ENCODE measurements around the gene LONP1.

The LONP1 gene

DNA sequence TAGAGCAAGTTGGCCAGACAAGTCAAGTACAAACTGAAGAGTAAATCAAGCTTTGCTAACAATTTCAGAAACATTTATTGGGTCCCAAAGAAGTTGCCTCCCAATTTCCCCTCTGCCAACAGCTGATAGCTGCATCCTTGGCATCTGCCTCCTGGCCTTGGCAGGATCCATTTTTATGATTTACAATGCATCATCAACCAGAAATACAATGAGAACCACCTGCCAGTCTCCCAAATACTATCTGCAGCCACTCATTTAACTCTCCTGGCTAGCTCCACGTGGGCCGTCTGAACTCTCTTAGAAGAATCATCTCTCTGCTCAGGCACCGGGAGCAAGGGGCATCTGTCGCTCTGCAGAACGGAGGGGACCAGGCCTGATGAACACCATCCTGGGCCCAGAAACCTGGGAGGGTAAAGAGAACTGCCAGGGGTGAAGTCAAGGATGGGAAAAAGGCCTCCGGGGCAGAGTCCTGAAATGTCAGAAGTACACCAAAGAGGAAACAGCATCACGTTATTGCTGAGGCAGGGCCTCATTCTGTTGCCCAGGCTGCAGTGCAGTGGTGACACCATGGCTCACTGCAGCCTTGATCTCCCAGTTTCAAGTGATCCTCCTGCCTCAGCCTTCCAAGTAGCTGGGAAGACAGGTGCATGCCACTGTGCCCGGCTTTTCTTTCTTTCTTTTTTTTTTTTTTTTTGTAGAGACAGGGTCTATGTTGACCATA is 2.6 kb downstream of the LONP1 start:
- Histone ChIP-seq H3K27ac (ENCODE audit: low read depth, low read length) (no peak overlapping the region), H3F3A (ENCODE audit: control insufficient read depth, insufficient read depth) (no peaks in the 10 kb centered on the region), H3K9me3 (ENCODE audit: control insufficient read depth, insufficient read depth, low read length) (no peaks in the 10 kb centered on the region), H3K9me2 (replicated peaks; ENCODE audit: control insufficient read depth, low read length) (no peaks in the 10 kb centered on the region), H3K79me2 (ENCODE audit: control insufficient read depth, low read length) (peaks cover 67% of the 10 kb centered on the region), H3K36me3 (ENCODE audit: control insufficient read depth, low read length) (peaks cover 63% of the 10 kb centered on the region), H3K4me1 (ENCODE audit: control insufficient read depth, low read length) (peaks cover 24% of the 10 kb centered on the region), H3K4me3 (ENCODE audit: low read length) (peak overlapping the region; percentile 73), H3K27me3 (ENCODE audit: control insufficient read depth, low read length) (no peaks in the 10 kb centered on the region), H4K20me1 (ENCODE audit: control insufficient read depth, insufficient read depth, low read depth, low read length) (peaks cover 9% of the 10 kb centered on the region; the same call in 1 of the 2 replicates), H3K4me2 (ENCODE audit: low read length) (peak overlapping the region; percentile 69)
- TF ChIP-seq EZH2phosphoT487 (IDR thresholded peaks at IDR 0.05; ENCODE audit: borderline replicate concordance, low read length): no peak
- TF ChIP-seq, protein P1, sequence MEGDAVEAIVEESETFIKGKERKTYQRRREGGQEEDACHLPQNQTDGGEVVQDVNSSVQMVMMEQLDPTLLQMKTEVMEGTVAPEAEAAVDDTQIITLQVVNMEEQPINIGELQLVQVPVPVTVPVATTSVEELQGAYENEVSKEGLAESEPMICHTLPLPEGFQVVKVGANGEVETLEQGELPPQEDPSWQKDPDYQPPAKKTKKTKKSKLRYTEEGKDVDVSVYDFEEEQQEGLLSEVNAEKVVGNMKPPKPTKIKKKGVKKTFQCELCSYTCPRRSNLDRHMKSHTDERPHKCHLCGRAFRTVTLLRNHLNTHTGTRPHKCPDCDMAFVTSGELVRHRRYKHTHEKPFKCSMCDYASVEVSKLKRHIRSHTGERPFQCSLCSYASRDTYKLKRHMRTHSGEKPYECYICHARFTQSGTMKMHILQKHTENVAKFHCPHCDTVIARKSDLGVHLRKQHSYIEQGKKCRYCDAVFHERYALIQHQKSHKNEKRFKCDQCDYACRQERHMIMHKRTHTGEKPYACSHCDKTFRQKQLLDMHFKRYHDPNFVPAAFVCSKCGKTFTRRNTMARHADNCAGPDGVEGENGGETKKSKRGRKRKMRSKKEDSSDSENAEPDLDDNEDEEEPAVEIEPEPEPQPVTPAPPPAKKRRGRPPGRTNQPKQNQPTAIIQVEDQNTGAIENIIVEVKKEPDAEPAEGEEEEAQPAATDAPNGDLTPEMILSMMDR (IDR thresholded peaks at IDR 0.05; ENCODE audit: low read depth, low read length, poor library complexity, severe bottlenecking): no peak

DNA sequence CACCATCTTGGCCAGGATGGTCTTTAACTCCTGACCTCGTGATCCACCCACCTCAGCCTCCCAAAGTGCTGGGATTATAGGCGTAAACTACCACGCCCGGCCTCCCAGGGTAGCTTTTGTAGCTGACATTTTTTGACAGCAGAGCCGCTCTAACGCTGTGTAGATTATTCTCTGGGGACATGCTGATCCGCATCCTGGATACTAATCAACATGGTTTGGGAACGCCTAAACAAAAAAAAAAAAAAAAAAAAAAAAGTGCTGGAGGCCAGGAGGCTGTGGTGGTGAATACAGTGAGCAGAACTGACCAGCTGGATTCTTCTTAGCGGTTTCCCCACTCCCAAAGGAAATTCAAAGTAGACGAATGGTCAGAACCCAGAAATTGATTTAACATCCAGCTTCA is 5.1 kb downstream of the LONP1 start:
- peaks cover 15% of the 10 kb centered on the region for H3K4me1 ChIP-seq (ENCODE audit: control insufficient read depth, low read length)
- TF ChIP-seq, protein P1 (IDR thresholded peaks at IDR 0.05; ENCODE audit: low read depth, low read length, poor library complexity, severe bottlenecking): no peak
- TF ChIP-seq EZH2phosphoT487 (IDR thresholded peaks at IDR 0.05; ENCODE audit: borderline replicate concordance, low read length): no peak
- H3K9me2 ChIP-seq (replicated peaks; ENCODE audit: control insufficient read depth, low read length): no peaks in the 10 kb centered on the region
- H3K4me2 ChIP-seq (ENCODE audit: low read length): no peak overlapping the region
- peaks cover 9% of the 10 kb centered on the region; the same call in 1 of the 2 replicates for H4K20me1 ChIP-seq (ENCODE audit: control insufficient read depth, insufficient read depth, low read depth, low read length)
- H3K4me3 ChIP-seq (ENCODE audit: low read length): no peak overlapping the region
- no peaks in the 10 kb centered on the region for H3K27me3 ChIP-seq (ENCODE audit: control insufficient read depth, low read length)
- no peaks in the 10 kb centered on the region for H3F3A ChIP-seq (ENCODE audit: control insufficient read depth, insufficient read depth)
- no peaks in the 10 kb centered on the region for H3K9me3 ChIP-seq (ENCODE audit: control insufficient read depth, insufficient read depth, low read length)
- peaks cover 73% of the 10 kb centered on the region for H3K79me2 ChIP-seq (ENCODE audit: control insufficient read depth, low read length)
- H3K27ac ChIP-seq (ENCODE audit: low read depth, low read length): no peak overlapping the region
- H3K36me3 ChIP-seq (ENCODE audit: control insufficient read depth, low read length): peaks cover 84% of the 10 kb centered on the region

DNA sequence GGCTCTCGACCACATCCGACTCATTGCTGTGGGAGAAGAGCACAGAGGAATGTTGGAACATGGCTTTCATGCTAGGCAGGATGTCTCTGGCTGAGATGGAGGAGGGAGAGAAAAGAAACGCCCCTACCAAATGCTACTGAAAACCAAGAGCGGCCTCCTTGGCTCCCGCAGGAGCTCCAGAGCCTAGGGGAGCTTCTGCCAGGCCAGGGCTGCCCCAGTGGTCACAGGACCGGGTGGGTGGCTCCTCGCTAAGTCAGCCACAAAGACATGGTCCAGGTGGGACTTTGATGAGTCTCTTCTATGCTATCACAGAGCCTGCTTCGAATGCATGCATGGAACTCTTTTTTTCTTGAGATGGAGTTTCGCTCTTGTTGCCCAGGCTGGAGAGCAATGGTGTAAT is 6.7 kb downstream of the LONP1 start:
- Histone ChIP-seq H3K36me3 (ENCODE audit: control insufficient read depth, low read length) (peaks cover 80% of the 10 kb centered on the region), H3K4me2 (ENCODE audit: low read length) (no peak overlapping the region), H3K9me3 (ENCODE audit: control insufficient read depth, insufficient read depth, low read length) (no peaks in the 10 kb centered on the region), H3K4me3 (ENCODE audit: low read length) (no peak overlapping the region), H3K27ac (ENCODE audit: low read depth, low read length) (no peak overlapping the region), H3K79me2 (ENCODE audit: control insufficient read depth, low read length) (peaks cover 57% of the 10 kb centered on the region), H3K4me1 (ENCODE audit: control insufficient read depth, low read length) (peaks cover 12% of the 10 kb centered on the region), H3F3A (ENCODE audit: control insufficient read depth, insufficient read depth) (no peaks in the 10 kb centered on the region), H3K9me2 (replicated peaks; ENCODE audit: control insufficient read depth, low read length) (no peaks in the 10 kb centered on the region), H3K27me3 (ENCODE audit: control insufficient read depth, low read length) (no peaks in the 10 kb centered on the region), H4K20me1 (ENCODE audit: control insufficient read depth, insufficient read depth, low read depth, low read length) (peaks cover 9% of the 10 kb centered on the region; the same call in 1 of the 2 replicates)
- TF ChIP-seq EZH2phosphoT487 (IDR thresholded peaks at IDR 0.05; ENCODE audit: borderline replicate concordance, low read length): no peak
- TF ChIP-seq, protein P1 (IDR thresholded peaks at IDR 0.05; ENCODE audit: low read depth, low read length, poor library complexity, severe bottlenecking): no peak

Measured in DOHH2 (cell line).